GM21717 (cell line): ENCODE measurements around the gene MLLT10.
A peak's percentile ranks its signal among the peaks of the same experiment; 100 is the strongest.

Experiments used
- ATAC-seq: cut with Tn5 transposase; IDR thresholded peaks from one replicate; pipeline ENCODE4 v1.9.1; 2021; ENCODE audit warnings: mild to moderate bottlenecking, moderate library complexity; ENCODE audit not compliant: unreplicated experiment

Gene MLLT10

DNA sequence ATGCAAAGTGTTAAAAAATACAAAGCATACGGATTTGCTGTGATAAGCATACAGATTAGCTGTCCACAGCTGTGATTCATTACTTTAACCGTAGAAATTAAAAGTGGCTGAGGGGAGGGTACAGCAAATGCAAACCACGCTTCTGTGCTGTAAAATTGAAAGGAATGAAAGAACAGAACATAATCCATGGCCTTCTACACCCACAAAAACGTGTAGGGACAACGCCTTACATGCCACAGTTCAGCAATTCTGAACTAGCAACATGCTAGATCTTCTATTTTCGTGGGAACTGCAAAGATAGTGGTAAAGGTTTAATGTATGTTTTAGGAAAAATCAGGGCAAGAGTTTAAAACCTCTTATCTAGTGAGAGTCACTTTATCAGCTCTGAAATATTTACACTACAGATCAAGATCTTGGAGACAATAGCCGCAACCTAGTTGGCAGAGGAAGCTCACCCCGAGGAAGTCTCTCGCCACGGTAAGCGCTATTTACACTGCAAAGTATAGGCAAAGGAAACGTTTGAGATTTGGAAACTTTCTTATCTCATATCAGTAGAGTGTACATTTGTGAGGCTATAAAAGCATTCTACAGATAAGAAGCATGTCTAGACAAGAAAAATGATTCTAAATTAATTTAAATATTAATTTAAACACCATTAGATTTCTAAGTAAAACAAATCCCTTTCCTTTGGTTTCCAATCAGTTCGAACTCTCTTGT is 193.6 kb downstream of the MLLT10 start:
- ATAC-seq: no peak

DNA sequence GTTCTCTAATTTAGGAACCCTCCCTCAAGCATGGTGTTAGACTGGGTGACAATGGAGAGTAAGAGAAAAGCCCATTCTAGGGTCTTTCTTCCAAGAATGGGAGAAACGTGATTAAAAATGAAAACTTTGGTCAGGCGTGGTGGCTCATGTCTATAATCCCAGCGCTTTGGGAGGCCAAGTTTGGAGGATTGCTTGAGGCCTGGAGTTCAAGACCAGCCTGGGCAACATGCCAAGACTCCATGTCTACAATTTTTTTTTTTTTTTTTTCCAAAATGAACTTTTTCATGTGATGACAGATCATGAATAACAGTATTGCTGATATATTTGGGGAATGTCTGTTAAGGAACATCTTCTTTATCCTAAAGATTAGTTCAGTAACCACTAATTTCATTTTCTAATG is 194.6 kb downstream of the MLLT10 start:
- no peak for ATAC-seq

DNA sequence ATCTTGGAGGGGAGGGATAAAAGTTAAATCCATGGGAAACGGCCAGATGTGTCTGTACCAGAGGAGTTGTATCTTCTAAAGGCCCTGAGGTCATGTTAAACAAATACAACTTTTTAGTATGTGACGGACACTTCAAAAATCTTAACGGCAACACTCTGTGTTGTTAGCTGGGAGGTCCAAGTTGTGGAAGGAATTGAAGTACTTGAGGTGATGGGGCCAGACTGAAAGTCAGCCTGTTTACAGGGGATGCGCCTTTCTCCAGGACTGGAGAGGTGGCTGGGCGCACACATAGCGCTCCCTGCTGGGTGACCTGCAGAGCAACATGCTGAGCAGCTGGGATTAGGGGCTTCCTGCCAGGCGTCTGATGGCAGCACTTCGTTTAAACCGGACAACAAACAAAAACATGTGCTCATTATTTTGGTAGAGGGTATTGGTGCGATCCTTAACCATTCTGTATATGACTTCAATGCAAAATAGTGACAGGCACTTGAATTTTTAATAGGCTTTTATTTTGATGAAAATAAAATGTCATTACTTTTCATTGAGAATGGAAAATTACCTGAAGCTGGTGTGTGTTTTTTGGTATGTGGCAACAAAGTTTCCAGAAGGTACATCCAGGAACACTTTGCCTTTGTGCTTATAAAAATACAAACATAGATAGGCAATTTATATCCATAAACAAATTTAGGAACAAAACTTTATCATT is 198.2 kb downstream of the MLLT10 start:
- peak; percentile 77 for ATAC-seq

- ATAC-seq: no peak
Measured at GRCh38 chr10:21733710-21734109, 199.7 kb downstream of the MLLT10 start.

GRCh38 chr10:21737106-21737505 is 203.1 kb downstream of the MLLT10 start:
- ATAC-seq: no peak

DNA sequence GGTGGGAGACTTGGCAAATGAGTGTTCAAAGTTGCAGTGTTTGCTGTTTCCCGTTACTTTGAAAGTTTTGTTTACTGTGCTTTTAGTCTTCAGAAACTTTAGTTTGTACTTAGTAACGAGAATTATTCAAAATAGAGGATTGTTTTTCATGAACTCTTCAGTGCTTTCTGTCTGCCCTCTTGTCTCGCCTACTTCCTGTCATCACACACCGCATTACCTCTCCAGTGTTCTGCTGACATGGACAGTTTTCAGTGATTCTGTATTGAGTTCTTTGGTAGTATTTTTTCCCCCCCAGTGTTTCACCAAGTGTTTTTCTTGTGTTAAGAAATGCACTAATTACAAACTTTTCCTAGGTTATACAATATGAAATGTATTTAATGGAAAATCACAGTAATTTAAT is 207.0 kb downstream of the MLLT10 start:
- ATAC-seq: no peak

DNA sequence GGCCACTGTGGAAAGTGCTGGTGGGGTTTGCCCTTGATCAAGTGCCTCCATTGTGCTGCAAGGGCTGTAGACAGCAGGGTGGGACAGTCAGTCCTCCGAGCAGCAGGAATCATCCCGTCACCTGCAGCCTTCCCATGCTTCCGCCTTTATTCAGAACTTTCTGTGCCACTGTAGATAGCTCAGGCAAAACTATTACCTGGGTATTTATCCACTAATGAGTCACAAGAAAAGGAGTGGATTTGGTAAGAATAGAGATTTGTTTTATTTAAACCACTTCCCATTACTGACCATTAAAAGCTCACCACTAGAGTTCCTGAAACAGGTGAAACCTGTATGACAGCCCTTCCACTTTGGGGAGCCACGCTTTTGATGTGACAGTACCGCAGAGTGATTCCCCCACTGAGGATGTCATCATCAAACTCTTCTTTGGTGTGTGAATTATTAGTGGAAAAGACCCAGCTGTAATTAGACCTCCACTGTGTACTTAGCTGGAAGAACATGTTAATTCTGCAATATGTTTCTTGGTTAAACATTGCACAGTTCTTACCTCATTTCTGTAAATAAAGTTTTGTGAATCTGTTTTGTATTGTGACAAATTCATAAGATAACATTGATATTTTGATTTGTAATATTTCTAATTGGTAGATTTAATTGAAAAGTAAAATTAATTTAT is 208.8 kb downstream of the MLLT10 start:
- ATAC-seq: no peak

- no peak for ATAC-seq
Measured at GRCh38 chr10:21744223-21744622, 210.2 kb downstream of the MLLT10 start.

DNA sequence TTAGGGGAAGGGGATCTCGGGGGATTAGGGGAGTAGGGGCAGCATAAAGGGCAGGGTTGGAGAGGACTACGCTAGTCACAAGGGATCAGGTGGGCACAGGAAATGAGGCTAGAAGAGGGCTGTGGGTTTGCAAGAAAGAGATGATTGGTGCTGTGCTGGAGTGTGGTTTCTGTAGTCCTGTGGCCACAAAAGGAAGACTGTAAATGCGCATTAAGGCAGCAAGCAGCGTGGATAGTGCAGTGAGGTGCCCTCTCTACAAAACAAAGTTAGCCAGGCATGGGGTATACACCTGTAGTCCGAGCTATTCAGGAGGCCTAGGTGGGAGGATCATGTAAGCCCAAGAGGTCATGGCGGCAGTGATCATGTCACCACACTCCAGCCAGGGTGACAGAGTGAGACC is 212.1 kb downstream of the MLLT10 start:
- no peak for ATAC-seq

- no peak for ATAC-seq
Measured at GRCh38 chr10:21747809-21748208, 213.8 kb downstream of the MLLT10 start.

GRCh38 chr10:21749788-21750187 is 215.8 kb downstream of the MLLT10 start:
- no peak for ATAC-seq

GRCh38 chr10:21750424-21750823 is 216.4 kb downstream of the MLLT10 start:
- no peak for ATAC-seq

DNA sequence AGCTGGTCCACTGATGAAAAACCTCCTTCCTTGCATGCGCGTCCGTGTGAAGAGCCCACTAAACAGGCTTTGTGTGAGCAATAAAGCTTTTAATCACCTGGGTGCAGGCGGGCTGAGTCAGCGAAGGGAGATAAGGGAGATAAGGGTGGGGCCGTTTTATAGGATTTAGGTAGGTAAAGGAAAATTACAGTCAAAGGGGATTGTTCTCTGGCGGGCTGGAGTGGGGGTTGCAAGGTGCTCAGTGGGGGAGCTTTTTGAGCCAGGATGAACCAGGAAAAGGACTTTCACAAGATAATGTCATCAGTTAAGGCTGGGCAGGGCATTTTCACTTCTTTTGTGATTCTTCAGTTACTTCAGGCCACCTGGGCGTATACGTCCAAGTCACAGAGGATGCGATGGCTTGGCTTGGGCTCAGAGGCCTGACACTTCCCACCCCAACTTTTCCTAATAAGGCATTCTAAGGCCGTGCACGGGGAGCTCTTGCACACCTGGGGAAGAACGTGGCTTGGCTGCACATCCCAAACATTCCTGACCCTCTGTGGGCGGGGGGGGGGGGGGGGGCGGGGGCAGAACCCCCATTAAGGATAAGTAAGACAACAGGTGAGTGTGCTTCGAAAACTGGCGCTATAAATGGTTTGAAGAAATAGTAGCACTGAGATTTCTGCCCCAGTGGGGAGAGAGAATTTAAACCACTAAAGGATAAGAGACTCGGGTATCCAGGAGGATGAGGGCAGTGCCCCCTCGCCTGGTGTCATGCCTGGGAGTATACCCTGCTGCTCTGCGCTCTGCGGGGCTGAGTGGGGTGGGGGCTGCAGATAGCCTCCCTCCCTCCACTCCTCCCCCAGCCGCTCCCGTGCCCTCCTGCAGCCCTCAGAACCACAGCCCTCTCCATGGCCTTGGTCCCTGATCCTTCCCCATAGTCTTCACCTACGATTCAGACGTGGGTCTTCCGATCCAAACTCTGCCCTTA is 217.6 kb downstream of the MLLT10 start:
- ATAC-seq: no peak

DNA sequence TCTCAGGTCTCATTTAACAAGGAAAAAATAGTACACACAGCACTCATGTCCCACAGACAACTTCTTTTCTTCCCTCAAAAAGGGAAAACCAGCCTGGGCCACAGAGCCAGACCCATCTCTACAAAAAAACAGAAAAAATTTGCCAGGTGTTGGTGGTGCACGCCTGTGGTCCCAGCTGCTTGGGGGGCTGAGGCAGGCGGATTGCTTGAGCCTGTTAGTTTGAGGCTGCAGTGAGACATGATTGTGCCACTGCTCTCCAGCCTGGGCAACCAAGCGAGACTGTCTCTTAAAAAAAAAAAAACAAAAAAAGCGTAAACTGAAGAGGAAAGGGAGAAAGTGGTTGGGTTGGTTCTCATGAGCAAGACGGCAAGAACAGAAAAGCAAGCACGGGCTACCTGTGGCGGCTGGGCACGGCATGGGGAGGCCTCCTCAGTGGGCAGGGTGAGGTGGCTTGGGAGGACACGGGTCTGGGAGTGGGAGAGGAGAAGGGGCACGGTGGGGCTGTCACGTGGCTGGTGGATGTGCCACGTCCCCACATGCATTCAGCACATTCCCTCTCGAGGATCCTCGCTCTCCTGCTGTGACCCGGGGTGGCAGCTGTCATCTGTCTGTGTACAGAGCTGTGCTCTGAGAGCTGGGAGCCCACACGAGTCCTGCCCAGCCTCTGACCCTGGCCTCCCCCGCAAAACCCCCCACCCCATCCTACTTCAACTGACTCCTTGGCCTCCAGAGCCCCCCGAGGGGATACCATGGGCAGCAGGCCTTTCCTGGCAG is 219.7 kb downstream of the MLLT10 start:
- ATAC-seq: no peak

- no peak for ATAC-seq
Measured at GRCh38 chr10:21754410-21755011, 220.5 kb downstream of the MLLT10 start.

DNA sequence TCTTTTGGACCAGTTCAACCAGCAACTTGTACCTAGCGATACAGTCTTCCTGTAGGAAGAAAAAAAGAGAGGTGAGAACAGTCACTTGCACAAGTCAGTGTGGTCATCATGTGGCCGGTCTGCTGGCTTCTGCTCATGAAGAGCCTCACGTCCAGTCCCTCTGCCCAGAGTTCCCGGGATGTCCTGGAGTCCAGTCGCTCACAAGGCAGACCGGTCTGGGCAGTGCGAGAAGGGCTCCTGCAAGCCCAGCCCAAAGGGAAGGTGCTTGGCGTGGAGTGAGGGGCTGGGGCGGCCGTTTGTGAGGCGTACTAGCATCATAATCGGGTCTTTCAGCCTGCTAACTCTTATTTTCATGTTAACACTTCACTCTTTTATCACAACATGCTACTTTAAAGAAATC is 222.7 kb downstream of the MLLT10 start:
- no peak for ATAC-seq

DNA sequence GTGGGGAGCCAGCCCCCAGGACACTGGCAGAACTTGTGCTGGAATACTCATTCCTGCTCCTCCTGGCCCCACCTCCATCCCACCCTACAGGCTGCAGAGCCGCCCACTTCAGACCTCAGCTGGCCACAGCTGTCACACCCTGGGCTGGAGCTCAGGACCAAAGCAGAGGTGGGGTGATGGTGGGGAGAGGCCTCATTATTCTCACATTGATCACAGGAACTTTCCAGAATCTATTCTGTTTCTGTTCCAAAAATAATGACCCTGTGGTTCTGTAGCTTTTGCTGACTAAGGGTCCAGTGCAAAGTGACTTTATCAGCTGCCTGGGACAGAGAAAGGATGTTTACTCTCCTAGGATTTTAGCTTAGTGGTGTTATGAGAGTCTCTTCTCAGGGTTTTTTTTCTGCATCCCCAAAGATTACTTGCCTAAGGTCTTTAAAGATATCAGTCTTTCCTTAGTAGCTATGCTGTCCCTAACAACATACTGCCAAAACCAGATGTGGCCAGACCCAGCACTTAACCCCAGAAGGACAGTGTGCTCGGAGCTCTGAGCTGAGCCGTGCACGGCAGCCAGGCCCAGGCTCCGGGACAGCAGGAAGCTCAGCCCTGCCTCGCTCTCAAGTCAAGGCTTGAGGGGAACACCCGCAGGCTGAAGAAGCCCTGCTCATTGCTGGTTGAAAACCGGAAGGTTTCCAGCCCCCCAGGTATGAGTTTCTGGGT is 223.3 kb downstream of the MLLT10 start:
- no peak for ATAC-seq

DNA sequence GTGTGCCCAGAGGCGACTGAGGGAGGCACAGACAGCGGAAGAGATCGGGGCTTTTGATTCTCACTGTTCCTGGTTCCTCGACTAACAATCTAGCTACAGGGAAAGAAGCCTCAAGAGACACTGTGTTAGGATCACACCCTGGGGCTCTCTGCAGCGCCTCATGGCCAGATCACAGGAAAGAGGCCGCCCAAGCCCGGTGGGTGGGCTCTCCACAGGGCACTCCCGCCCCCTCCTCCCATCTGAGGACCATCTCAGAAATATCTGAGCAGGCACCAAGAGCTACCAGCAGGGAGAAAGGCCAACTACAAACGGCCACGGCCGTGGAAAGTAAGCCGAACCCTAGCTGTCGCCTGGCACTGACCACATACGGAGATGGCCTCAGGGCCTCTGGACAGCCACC is 224.2 kb downstream of the MLLT10 start:
- no peak for ATAC-seq

GRCh38 chr10:21758696-21759095 is 224.7 kb downstream of the MLLT10 start:
- ATAC-seq: no peak
